GM23338 (cell line): Measurements from ENCODE around the gene GNS. TPM values are rescaled to one million over a fixed set of nuclear protein-coding genes. Genes with fewer than 3 reads are reported as not detected.

Experiments used
- ATAC-seq: fragments of 200-7000 bp; cut with Tn5 transposase; 3 replicates; pipeline ENCODE4 v1.9.1; 2020
- DNase-seq: peaks from one replicate; pipeline ENCODE4 v3.0.0-alpha.2; 2015; ENCODE audit warnings: low spot score
- H2AFZ ChIP-seq: fragments of 200-600 bp; sonication (generic); 2 replicates; pipeline ENCODE4 v1.8.0; 2016; ENCODE audit warnings: antibody characterized with exemption, mild to moderate bottlenecking, moderate library complexity
- H3F3A ChIP-seq: fragments of 200-600 bp; sonication (generic); replicated peaks from 2 replicates; pipeline ENCODE4 v1.8.0; 2017; ENCODE audit warnings: antibody characterized with exemption, mixed run types, low read depth
- H3K27ac ChIP-seq: fragments of 200-600 bp; sonication (generic); 2 replicates; pipeline ENCODE4 v1.6.1; 2016; ENCODE audit warnings: low read depth
- H3K27me3 ChIP-seq: fragments of 200-600 bp; sonication (generic); 2 replicates; pipeline ENCODE4 v1.8.0; 2016; ENCODE audit warnings: mild to moderate bottlenecking, mixed run types, moderate library complexity; ENCODE audit not compliant: insufficient read depth
- H3K36me3 ChIP-seq: fragments of 200-600 bp; sonication (generic); 2 replicates; pipeline ENCODE4 v1.8.0; 2016; ENCODE audit warnings: mild to moderate bottlenecking; ENCODE audit not compliant: insufficient read depth
- H3K4me1 ChIP-seq: fragments of 200-600 bp; sonication (generic); 2 replicates; pipeline ENCODE4 v1.8.0; 2016; ENCODE audit warnings: mild to moderate bottlenecking, moderate library complexity; ENCODE audit not compliant: insufficient read depth
- H3K4me2 ChIP-seq: fragments of 200-600 bp; sonication (generic); 2 replicates; pipeline ENCODE4 v1.7.1; 2017; ENCODE audit warnings: mixed run types
- H3K4me3 ChIP-seq: fragments of 200-600 bp; sonication (generic); 2 replicates; pipeline ENCODE4 v1.6.1; 2016; ENCODE audit warnings: mixed run types
- H3K79me2 ChIP-seq: fragments of 200-600 bp; sonication (generic); replicated peaks from 2 replicates; pipeline ENCODE4 v1.8.0; 2017; ENCODE audit warnings: mild to moderate bottlenecking; ENCODE audit not compliant: insufficient read depth
- H3K9me2 ChIP-seq: fragments of 200-600 bp; sonication (generic); 2 replicates; pipeline ENCODE4 v1.8.0; 2017; ENCODE audit not compliant: insufficient read depth
- H4K20me1 ChIP-seq: fragments of 200-600 bp; sonication (generic); replicated peaks from 2 replicates; pipeline ENCODE4 v1.8.0; 2017; ENCODE audit warnings: mild to moderate bottlenecking; ENCODE audit not compliant: insufficient read depth
- H3K27ac Mint-ChIP-seq: 2 replicates; pipeline ENCODE4 v1.8.0; 2020; ENCODE audit warnings: inconsistent platforms, mild to moderate bottlenecking, moderate library complexity, mixed read lengths
- H3K27me3 Mint-ChIP-seq: 3 replicates; pipeline ENCODE4 v1.8.0; 2022; ENCODE audit warnings: low read depth, mild to moderate bottlenecking, moderate library complexity, mixed read lengths, inconsistent platforms; ENCODE audit not compliant: insufficient read depth, poor library complexity
- H3K36me3 Mint-ChIP-seq: 3 replicates; pipeline ENCODE4 v1.8.0; 2021; ENCODE audit warnings: low read depth, mild to moderate bottlenecking, inconsistent platforms, moderate library complexity, mixed read lengths
- H3K4me1 Mint-ChIP-seq: 3 replicates; pipeline ENCODE4 v1.8.0; 2020; ENCODE audit warnings: mild to moderate bottlenecking, inconsistent platforms, mixed read lengths
- H3K4me3 Mint-ChIP-seq: 3 replicates; pipeline ENCODE4 v1.8.0; 2021; ENCODE audit warnings: moderate library complexity, mild to moderate bottlenecking, inconsistent platforms, mixed read lengths
- H3K9me3 Mint-ChIP-seq: 3 replicates; pipeline ENCODE4 v1.8.0; 2020; ENCODE audit warnings: moderate library complexity, mild to moderate bottlenecking, inconsistent platforms, mixed read lengths
- CREB1 ChIP-seq: fragments of 250-450 bp; sonication (Bioruptor Pico); IDR thresholded peaks from 2 replicates; pipeline ENCODE4 v1.5.0; 2020; ENCODE audit warnings: low read depth, mild to moderate bottlenecking, moderate library complexity
- EZH2 ChIP-seq: fragments of 200-600 bp; sonication (generic); IDR thresholded peaks from one replicate; pipeline ENCODE4 v1.8.0; 2017; ENCODE audit warnings: antibody characterized with exemption, mild to moderate bottlenecking, low read depth; ENCODE audit not compliant: unreplicated experiment
- EZH2phosphoT487 ChIP-seq: fragments of 200-600 bp; sonication (generic); IDR thresholded peaks from one replicate; pipeline ENCODE4 v1.8.1; 2018; ENCODE audit warnings: antibody characterized with exemption; ENCODE audit not compliant: unreplicated experiment
- JUNB ChIP-seq: IDR thresholded peaks from one replicate; pipeline ENCODE4 v1.6.1; 2016; ENCODE audit warnings: antibody characterized with exemption; ENCODE audit not compliant: unreplicated experiment
- NANOG ChIP-seq: IDR thresholded peaks from 2 replicates; pipeline ENCODE4 v1.6.1; 2016; ENCODE audit warnings: antibody characterized with exemption, borderline replicate concordance
- POLR2AphosphoS5 ChIP-seq: IDR thresholded peaks from 2 replicates; pipeline ENCODE4 v1.6.1; 2016; ENCODE audit warnings: antibody characterized with exemption, low read depth
- STAT1 ChIP-seq: IDR thresholded peaks from one replicate; pipeline ENCODE4 v1.6.1; 2016; ENCODE audit warnings: antibody characterized with exemption; ENCODE audit not compliant: unreplicated experiment
- ZNF114 ChIP-seq: fragments of 250-450 bp; sonication (Bioruptor Pico); IDR thresholded peaks from 2 replicates; pipeline ENCODE4 v1.5.0; 2020; ENCODE audit warnings: mild to moderate bottlenecking, moderate library complexity
- ZNF331 ChIP-seq: fragments of 250-450 bp; sonication (Bioruptor Pico); IDR thresholded peaks from 2 replicates; pipeline ENCODE4 v1.5.0; 2020; ENCODE audit warnings: low read depth, mild to moderate bottlenecking, moderate library complexity
- polyA plus RNA-seq: library from polyadenylated mRNA; unstranded; fragments of >200 nt; fragmentation: Nextera tagmentation; extraction: Ambion mirVana; gene quantifications from 2 replicates; pipeline ENCODE4 v1.2.1, GENCODE V29; 2016
- total RNA-seq: library from RNA; depleted of rRNA; stranded (reverse); fragments of >200 nt; shearing (Covaris generic); gene quantifications from 2 replicates; pipeline ENCODE4 v1.2.3, GENCODE V29; 2014
- TF ChIP-seq, protein P1 (sequence below): fragments of 250-450 bp; sonication (Bioruptor Pico); IDR thresholded peaks from 2 replicates; pipeline ENCODE4 v1.5.0; 2020; ENCODE audit warnings: mild to moderate bottlenecking, moderate library complexity
- TF ChIP-seq, protein P2 (sequence below): IDR thresholded peaks from one replicate; pipeline ENCODE4 v1.6.1; 2018; ENCODE audit warnings: antibody characterized with exemption; ENCODE audit not compliant: unreplicated experiment
- TF ChIP-seq, protein P3 (sequence below): IDR thresholded peaks from 2 replicates; pipeline ENCODE4 v1.6.1; 2016; ENCODE audit warnings: antibody characterized with exemption
- TF ChIP-seq, protein P4 (sequence below), 2 experiments: fragments of 200-600 bp in 1 of 2; sonication (generic) in 1 of 2; conservative IDR thresholded peaks; 2 replicates each; pipeline versions ENCODE4 v1.5.1 to v1.6.1; 2016 to 2017; ENCODE audit warnings: antibody characterized with exemption in 2 of 2, low read depth in 2 of 2, mild to moderate bottlenecking in 2 of 2, moderate library complexity in 1 of 2

The GNS gene
- total and polyA plus RNA-seq, 2 experiments from 2014 or later: 12.3 to 34.9 TPM

DNA sequence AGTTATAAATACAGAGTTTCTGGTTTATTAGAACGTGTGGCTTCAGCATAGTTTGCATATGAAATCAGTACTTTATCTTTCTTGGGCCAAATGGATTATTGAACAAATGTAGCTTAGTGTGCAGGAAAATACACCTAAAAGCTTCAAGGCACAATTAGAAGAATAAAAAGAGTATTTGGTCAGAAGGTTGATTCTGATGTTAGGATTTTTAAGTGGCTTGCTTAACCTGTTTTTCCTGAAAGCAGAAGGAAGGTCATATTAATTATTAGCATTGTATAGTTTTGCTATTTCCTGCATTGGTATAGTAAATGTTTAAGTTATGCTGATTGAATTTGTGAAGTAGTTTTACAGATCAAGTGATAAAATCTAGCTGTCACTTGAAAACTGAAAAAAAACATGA, 31.0 kb upstream of the GNS start:
- peaks cover 17% of the 10 kb centered on the region for H3K4me1 ChIP-seq
- DNase-seq (no peak), ATAC-seq (no peak)
- Mint-ChIP-seq H3K4me3 (no peak overlapping the region), H3K27me3 (peaks cover 2% of the 10 kb centered on the region), H3K4me1 (peaks cover 10% of the 10 kb centered on the region), H3K36me3 (no peaks in the 10 kb centered on the region), H3K9me3 (no peaks in the 10 kb centered on the region), H3K27ac (no peak overlapping the region)
- no peaks in the 10 kb centered on the region for H3K79me2 ChIP-seq
- H3K27ac ChIP-seq: no peak overlapping the region
- H4K20me1 ChIP-seq: no peaks in the 10 kb centered on the region
- H3K9me2 ChIP-seq: no peaks in the 10 kb centered on the region
- no peak overlapping the region for H3K4me3 ChIP-seq
- H3K36me3 ChIP-seq: no peaks in the 10 kb centered on the region
- H2AFZ ChIP-seq: no peak overlapping the region
- no peaks in the 10 kb centered on the region for H3F3A ChIP-seq
- no peak for TF ChIP-seq POLR2AphosphoS5
- no peak for TF ChIP-seq EZH2phosphoT487
- TF ChIP-seq, protein P1, sequence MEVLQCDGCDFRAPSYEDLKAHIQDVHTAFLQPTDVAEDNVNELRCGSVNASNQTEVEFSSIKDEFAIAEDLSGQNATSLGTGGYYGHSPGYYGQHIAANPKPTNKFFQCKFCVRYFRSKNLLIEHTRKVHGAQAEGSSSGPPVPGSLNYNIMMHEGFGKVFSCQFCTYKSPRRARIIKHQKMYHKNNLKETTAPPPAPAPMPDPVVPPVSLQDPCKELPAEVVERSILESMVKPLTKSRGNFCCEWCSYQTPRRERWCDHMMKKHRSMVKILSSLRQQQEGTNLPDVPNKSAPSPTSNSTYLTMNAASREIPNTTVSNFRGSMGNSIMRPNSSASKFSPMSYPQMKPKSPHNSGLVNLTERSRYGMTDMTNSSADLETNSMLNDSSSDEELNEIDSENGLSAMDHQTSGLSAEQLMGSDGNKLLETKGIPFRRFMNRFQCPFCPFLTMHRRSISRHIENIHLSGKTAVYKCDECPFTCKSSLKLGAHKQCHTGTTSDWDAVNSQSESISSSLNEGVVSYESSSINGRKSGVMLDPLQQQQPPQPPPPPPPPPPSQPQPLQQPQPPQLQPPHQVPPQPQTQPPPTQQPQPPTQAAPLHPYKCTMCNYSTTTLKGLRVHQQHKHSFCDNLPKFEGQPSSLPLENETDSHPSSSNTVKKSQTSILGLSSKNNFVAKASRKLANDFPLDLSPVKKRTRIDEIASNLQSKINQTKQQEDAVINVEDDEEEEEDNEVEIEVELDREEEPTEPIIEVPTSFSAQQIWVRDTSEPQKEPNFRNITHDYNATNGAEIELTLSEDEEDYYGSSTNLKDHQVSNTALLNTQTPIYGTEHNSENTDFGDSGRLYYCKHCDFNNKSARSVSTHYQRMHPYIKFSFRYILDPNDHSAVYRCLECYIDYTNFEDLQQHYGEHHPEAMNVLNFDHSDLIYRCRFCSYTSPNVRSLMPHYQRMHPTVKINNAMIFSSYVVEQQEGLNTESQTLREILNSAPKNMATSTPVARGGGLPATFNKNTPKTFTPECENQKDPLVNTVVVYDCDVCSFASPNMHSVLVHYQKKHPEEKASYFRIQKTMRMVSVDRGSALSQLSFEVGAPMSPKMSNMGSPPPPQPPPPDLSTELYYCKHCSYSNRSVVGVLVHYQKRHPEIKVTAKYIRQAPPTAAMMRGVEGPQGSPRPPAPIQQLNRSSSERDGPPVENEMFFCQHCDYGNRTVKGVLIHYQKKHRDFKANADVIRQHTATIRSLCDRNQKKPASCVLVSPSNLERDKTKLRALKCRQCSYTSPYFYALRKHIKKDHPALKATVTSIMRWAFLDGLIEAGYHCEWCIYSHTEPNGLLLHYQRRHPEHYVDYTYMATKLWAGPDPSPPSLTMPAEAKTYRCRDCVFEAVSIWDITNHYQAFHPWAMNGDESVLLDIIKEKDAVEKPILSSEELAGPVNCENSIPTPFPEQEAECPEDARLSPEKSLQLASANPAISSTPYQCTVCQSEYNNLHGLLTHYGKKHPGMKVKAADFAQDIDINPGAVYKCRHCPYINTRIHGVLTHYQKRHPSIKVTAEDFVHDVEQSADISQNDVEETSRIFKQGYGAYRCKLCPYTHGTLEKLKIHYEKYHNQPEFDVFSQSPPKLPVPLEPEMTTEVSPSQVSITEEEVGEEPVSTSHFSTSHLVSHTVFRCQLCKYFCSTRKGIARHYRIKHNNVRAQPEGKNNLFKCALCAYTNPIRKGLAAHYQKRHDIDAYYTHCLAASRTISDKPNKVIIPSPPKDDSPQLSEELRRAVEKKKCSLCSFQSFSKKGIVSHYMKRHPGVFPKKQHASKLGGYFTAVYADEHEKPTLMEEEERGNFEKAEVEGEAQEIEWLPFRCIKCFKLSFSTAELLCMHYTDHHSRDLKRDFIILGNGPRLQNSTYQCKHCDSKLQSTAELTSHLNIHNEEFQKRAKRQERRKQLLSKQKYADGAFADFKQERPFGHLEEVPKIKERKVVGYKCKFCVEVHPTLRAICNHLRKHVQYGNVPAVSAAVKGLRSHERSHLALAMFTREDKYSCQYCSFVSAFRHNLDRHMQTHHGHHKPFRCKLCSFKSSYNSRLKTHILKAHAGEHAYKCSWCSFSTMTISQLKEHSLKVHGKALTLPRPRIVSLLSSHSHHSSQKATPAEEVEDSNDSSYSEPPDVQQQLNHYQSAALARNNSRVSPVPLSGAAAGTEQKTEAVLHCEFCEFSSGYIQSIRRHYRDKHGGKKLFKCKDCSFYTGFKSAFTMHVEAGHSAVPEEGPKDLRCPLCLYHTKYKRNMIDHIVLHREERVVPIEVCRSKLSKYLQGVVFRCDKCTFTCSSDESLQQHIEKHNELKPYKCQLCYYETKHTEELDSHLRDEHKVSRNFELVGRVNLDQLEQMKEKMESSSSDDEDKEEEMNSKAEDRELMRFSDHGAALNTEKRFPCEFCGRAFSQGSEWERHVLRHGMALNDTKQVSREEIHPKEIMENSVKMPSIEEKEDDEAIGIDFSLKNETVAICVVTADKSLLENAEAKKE (CRISPR knock-in tag): no peak
- TF ChIP-seq ZNF331: no peak
- no peak for TF ChIP-seq CREB1
- TF ChIP-seq, protein P2, sequence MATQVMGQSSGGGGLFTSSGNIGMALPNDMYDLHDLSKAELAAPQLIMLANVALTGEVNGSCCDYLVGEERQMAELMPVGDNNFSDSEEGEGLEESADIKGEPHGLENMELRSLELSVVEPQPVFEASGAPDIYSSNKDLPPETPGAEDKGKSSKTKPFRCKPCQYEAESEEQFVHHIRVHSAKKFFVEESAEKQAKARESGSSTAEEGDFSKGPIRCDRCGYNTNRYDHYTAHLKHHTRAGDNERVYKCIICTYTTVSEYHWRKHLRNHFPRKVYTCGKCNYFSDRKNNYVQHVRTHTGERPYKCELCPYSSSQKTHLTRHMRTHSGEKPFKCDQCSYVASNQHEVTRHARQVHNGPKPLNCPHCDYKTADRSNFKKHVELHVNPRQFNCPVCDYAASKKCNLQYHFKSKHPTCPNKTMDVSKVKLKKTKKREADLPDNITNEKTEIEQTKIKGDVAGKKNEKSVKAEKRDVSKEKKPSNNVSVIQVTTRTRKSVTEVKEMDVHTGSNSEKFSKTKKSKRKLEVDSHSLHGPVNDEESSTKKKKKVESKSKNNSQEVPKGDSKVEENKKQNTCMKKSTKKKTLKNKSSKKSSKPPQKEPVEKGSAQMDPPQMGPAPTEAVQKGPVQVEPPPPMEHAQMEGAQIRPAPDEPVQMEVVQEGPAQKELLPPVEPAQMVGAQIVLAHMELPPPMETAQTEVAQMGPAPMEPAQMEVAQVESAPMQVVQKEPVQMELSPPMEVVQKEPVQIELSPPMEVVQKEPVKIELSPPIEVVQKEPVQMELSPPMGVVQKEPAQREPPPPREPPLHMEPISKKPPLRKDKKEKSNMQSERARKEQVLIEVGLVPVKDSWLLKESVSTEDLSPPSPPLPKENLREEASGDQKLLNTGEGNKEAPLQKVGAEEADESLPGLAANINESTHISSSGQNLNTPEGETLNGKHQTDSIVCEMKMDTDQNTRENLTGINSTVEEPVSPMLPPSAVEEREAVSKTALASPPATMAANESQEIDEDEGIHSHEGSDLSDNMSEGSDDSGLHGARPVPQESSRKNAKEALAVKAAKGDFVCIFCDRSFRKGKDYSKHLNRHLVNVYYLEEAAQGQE: no peak
- TF ChIP-seq JUNB: no peak
- TF ChIP-seq, protein P3, sequence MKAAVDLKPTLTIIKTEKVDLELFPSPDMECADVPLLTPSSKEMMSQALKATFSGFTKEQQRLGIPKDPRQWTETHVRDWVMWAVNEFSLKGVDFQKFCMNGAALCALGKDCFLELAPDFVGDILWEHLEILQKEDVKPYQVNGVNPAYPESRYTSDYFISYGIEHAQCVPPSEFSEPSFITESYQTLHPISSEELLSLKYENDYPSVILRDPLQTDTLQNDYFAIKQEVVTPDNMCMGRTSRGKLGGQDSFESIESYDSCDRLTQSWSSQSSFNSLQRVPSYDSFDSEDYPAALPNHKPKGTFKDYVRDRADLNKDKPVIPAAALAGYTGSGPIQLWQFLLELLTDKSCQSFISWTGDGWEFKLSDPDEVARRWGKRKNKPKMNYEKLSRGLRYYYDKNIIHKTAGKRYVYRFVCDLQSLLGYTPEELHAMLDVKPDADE: no peak
- no peak for TF ChIP-seq STAT1
- no peak for TF ChIP-seq NANOG
- TF ChIP-seq ZNF114: no peak
- TF ChIP-seq EZH2: no peak
- TF ChIP-seq, protein P4, sequence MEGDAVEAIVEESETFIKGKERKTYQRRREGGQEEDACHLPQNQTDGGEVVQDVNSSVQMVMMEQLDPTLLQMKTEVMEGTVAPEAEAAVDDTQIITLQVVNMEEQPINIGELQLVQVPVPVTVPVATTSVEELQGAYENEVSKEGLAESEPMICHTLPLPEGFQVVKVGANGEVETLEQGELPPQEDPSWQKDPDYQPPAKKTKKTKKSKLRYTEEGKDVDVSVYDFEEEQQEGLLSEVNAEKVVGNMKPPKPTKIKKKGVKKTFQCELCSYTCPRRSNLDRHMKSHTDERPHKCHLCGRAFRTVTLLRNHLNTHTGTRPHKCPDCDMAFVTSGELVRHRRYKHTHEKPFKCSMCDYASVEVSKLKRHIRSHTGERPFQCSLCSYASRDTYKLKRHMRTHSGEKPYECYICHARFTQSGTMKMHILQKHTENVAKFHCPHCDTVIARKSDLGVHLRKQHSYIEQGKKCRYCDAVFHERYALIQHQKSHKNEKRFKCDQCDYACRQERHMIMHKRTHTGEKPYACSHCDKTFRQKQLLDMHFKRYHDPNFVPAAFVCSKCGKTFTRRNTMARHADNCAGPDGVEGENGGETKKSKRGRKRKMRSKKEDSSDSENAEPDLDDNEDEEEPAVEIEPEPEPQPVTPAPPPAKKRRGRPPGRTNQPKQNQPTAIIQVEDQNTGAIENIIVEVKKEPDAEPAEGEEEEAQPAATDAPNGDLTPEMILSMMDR (conservative IDR thresholded peaks at IDR 0.05; ENCODE audit: low read depth in 2 of 2): no peak
- H3K4me2 ChIP-seq: no peak overlapping the region
- no peaks in the 10 kb centered on the region for H3K27me3 ChIP-seq
